ENCODE measurements around the gene TMEM123. TPM values are rescaled to one million over a fixed set of nuclear protein-coding genes. Genes with fewer than 3 reads are reported as not detected.

TMEM123 gene
- total and polyA plus RNA-seq, 2 of the 13 experiments (the other 11 are each of a cell fraction or from before 2014, with no cell fraction given): 365 to 2,761 TPM

DNA sequence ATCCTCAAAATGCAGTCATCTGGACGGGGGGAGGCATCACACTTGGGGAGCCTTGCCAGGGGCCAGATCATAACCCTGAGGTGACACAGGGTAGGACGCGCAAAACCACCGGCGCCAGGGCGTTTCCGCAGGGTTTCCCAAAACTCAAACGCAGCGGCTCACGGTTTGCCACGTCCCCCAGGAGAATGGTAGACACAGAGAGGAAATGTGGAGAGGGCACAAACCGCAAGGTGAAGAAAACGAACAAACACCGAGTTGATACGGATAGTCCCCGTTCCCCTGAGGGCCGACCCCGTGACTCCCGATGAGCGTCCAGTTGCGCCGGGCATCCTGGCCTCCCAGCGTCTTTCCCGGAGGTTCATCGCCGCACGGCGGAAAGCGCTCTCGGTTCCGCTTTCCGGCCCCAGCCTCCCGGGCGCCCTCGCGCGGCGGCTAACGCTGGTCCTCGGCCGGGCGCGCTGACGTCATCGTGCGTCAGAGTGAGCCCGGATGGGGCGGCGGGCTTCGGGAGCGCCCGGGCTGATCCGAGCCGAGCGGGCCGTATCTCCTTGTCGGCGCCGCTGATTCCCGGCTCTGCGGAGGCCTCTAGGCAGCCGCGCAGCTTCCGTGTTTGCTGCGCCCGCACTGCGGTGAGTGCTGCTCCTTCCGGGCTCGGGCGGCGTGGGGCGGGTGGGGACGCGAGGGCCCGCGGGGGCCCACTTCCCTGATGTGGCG is 105.7 kb downstream of the TMEM123 start, which contains the start of gene BIRC2 (continued):
- no peak; the same call in 1 of the 2 replicates for TF ChIP-seq RARA (CRISPR knock-in tag; IDR thresholded peaks at IDR 0.05)
- TF ChIP-seq KLF6 (CRISPR knock-in tag; IDR thresholded peaks at IDR 0.05): no peak
- no peak for TF ChIP-seq PCBP1 (IDR thresholded peaks at IDR 0.05; ENCODE audit: borderline replicate concordance, low read depth, low read length)
- TF ChIP-seq, protein P1, sequence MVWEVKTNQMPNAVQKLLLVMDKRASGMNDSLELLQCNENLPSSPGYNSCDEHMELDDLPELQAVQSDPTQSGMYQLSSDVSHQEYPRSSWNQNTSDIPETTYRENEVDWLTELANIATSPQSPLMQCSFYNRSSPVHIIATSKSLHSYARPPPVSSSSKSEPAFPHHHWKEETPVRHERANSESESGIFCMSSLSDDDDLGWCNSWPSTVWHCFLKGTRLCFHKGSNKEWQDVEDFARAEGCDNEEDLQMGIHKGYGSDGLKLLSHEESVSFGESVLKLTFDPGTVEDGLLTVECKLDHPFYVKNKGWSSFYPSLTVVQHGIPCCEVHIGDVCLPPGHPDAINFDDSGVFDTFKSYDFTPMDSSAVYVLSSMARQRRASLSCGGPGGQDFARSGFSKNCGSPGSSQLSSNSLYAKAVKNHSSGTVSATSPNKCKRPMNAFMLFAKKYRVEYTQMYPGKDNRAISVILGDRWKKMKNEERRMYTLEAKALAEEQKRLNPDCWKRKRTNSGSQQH (CRISPR knock-in tag; IDR thresholded peaks at IDR 0.05; ENCODE audit: low read depth): peak; percentile 87
- no peak; the same call in 1 of the 2 replicates for TF ChIP-seq ZNF773 (CRISPR knock-in tag; IDR thresholded peaks at IDR 0.05; ENCODE audit: borderline replicate concordance)
- peak; percentile 79; the same call in 1 of the 2 replicates for TF ChIP-seq TP53 (CRISPR knock-in tag; conservative IDR thresholded peaks at IDR 0.05)
- TF ChIP-seq MZF1 (CRISPR knock-in tag; IDR thresholded peaks at IDR 0.05; ENCODE audit: borderline replicate concordance): 0 out of 2 replicates have a peak, but pooled peaks have one; percentile 65
- TF ChIP-seq FOXP1 (IDR thresholded peaks at IDR 0.05): no peak
- no peak for TF ChIP-seq FOXP1 (CRISPR knock-in tag; IDR thresholded peaks at IDR 0.05)
- no peak; the same call in 1 of the 2 replicates for TF ChIP-seq PITX1 (CRISPR knock-in tag; IDR thresholded peaks at IDR 0.05)
- TF ChIP-seq KLF11 (CRISPR knock-in tag; IDR thresholded peaks at IDR 0.05): peak; percentile 22; the same call in 1 of the 2 replicates
- peak; percentile 93 for TF ChIP-seq ZBTB21 (CRISPR knock-in tag; IDR thresholded peaks at IDR 0.05)
- no peak for TF ChIP-seq ZNF256 (CRISPR knock-in tag; conservative IDR thresholded peaks at IDR 0.05)
- TF ChIP-seq, protein P2, sequence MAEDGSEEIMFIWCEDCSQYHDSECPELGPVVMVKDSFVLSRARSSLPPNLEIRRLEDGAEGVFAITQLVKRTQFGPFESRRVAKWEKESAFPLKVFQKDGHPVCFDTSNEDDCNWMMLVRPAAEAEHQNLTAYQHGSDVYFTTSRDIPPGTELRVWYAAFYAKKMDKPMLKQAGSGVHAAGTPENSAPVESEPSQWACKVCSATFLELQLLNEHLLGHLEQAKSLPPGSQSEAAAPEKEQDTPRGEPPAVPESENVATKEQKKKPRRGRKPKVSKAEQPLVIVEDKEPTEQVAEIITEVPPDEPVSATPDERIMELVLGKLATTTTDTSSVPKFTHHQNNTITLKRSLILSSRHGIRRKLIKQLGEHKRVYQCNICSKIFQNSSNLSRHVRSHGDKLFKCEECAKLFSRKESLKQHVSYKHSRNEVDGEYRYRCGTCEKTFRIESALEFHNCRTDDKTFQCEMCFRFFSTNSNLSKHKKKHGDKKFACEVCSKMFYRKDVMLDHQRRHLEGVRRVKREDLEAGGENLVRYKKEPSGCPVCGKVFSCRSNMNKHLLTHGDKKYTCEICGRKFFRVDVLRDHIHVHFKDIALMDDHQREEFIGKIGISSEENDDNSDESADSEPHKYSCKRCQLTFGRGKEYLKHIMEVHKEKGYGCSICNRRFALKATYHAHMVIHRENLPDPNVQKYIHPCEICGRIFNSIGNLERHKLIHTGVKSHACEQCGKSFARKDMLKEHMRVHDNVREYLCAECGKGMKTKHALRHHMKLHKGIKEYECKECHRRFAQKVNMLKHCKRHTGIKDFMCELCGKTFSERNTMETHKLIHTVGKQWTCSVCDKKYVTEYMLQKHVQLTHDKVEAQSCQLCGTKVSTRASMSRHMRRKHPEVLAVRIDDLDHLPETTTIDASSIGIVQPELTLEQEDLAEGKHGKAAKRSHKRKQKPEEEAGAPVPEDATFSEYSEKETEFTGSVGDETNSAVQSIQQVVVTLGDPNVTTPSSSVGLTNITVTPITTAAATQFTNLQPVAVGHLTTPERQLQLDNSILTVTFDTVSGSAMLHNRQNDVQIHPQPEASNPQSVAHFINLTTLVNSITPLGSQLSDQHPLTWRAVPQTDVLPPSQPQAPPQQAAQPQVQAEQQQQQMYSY (CRISPR knock-in tag; IDR thresholded peaks at IDR 0.05): no peak
- TF ChIP-seq MBNL3 (CRISPR knock-in tag; conservative IDR thresholded peaks at IDR 0.05): no peak
- TF ChIP-seq YEATS4 (CRISPR knock-in tag; IDR thresholded peaks at IDR 0.05; ENCODE audit: borderline replicate concordance): no peak; the same call in 1 of the 2 replicates
- TF ChIP-seq SRF (IDR thresholded peaks at IDR 0.05; ENCODE audit: low read depth, low read length): no peak
- TF ChIP-seq ZNF839 (CRISPR knock-in tag; IDR thresholded peaks at IDR 0.05; ENCODE audit: borderline replicate concordance): peak; percentile 27; the same call in 1 of the 2 replicates
- TF ChIP-seq ZNF460 (CRISPR knock-in tag; IDR thresholded peaks at IDR 0.05; ENCODE audit: borderline replicate concordance): no peak; the same call in 1 of the 2 replicates
- TF ChIP-seq ZBTB3 (CRISPR knock-in tag; IDR thresholded peaks at IDR 0.05; ENCODE audit: borderline replicate concordance, low read depth): no peak
- peak; percentile 93 for TF ChIP-seq ZNF350 (CRISPR knock-in tag; IDR thresholded peaks at IDR 0.05; ENCODE audit: borderline replicate concordance, low read depth)
- TF ChIP-seq, protein P3, sequence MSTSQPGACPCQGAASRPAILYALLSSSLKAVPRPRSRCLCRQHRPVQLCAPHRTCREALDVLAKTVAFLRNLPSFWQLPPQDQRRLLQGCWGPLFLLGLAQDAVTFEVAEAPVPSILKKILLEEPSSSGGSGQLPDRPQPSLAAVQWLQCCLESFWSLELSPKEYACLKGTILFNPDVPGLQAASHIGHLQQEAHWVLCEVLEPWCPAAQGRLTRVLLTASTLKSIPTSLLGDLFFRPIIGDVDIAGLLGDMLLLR (CRISPR knock-in tag; IDR thresholded peaks at IDR 0.05): peak; percentile 12; the same call in 1 of the 2 replicates
- peak; percentile 49; the same call in 1 of the 2 replicates for TF ChIP-seq CBFB (CRISPR knock-in tag; IDR thresholded peaks at IDR 0.05)
- TF ChIP-seq ZNF234 (CRISPR knock-in tag; conservative IDR thresholded peaks at IDR 0.05): no peak
- 0 out of 2 replicates have a peak, but pooled peaks have one; percentile 28 for TF ChIP-seq IRX3 (CRISPR knock-in tag; IDR thresholded peaks at IDR 0.05; ENCODE audit: borderline replicate concordance, low read depth)
- no peak; the same call in 1 of the 2 replicates for TF ChIP-seq ZNF775 (CRISPR knock-in tag; IDR thresholded peaks at IDR 0.05; ENCODE audit: borderline replicate concordance)

Data from HepG2 (cell line).